NCI-H146 treated with DMSO at 0.1 percent for 48 hours (cell line): ENCODE results near the gene SSUH2.
"Not testable (repeated sequence)": the region's sequence is repeated elsewhere in the genome, so short reads cannot be mapped to it uniquely, and the experiment has no call there.

Source experiments
- DNase-seq: peaks from one replicate; lab custom pipeline; 2025; ENCODE audit not compliant: unreplicated experiment; lab: John Stamatoyannopoulos, UW

Gene SSUH2

GRCh38 chr3:8644748-8645390 is at the start of gene SSUH2:
SSUH2 (minus strand) TSS chr3:8644798; CDS start chr3:8644758, 40 bp downstream.
- DNase-seq, result no peak

- DNase-seq, result not testable (repeated sequence)
Observed at GRCh38 chr3:8691295-8691694, 46.7 kb upstream of the SSUH2 start.

GRCh38 chr3:8684992-8685391 is 40.4 kb upstream of the SSUH2 start:
- DNase-seq, result not testable (repeated sequence)

GRCh38 chr3:8682850-8683574 is 38.4 kb upstream of the SSUH2 start:
- not testable (repeated sequence) for DNase-seq

GRCh38 chr3:8681881-8682538 is 37.4 kb upstream of the SSUH2 start:
- not testable (repeated sequence) for DNase-seq

- no peak for DNase-seq
Observed at GRCh38 chr3:8681349-8681748, 36.8 kb upstream of the SSUH2 start.

GRCh38 chr3:8679817-8680553 is 35.4 kb upstream of the SSUH2 start:
- DNase-seq, result not testable (repeated sequence)

GRCh38 chr3:8678751-8679150 is 34.2 kb upstream of the SSUH2 start:
- DNase-seq, result no peak

GRCh38 chr3:8677258-8677657 is 32.7 kb upstream of the SSUH2 start:
- DNase-seq, result not testable (repeated sequence)

GRCh38 chr3:8675591-8675990 is 31.0 kb upstream of the SSUH2 start:
- DNase-seq, result not testable (repeated sequence)

GRCh38 chr3:8673083-8673737 is 28.6 kb upstream of the SSUH2 start:
- no peak for DNase-seq

GRCh38 chr3:8669019-8669418 is 24.4 kb upstream of the SSUH2 start:
- no peak for DNase-seq

- no peak for DNase-seq
Observed at GRCh38 chr3:8668216-8668615, 23.6 kb upstream of the SSUH2 start.

- no peak for DNase-seq
Observed at GRCh38 chr3:8667463-8668091, 23.0 kb upstream of the SSUH2 start.

- no peak for DNase-seq
Observed at GRCh38 chr3:8665407-8665896, 20.9 kb upstream of the SSUH2 start.

- peak; percentile 8 for DNase-seq
Observed at GRCh38 chr3:8663177-8664061, 18.8 kb upstream of the SSUH2 start.

GRCh38 chr3:8662594-8662993 is 18.0 kb upstream of the SSUH2 start:
- no peak for DNase-seq

- DNase-seq, result no peak
Observed at GRCh38 chr3:8660175-8661118, 15.8 kb upstream of the SSUH2 start.
